Middle frontal gyrus (tissue), 1 donor: ENCODE measurements around the gene KPTN.
"Not testable (repeated sequence)": the region's sequence is repeated elsewhere in the genome, so short reads cannot be mapped to it uniquely, and the experiment has no call there.

Experiments used
- DNase-seq: peaks from one replicate; pipeline ENCODE4 v3.0.0-alpha.2; 2015; ENCODE audit warnings: low spot score; ENCODE audit errors: extremely low spot score

Gene KPTN

DNA sequence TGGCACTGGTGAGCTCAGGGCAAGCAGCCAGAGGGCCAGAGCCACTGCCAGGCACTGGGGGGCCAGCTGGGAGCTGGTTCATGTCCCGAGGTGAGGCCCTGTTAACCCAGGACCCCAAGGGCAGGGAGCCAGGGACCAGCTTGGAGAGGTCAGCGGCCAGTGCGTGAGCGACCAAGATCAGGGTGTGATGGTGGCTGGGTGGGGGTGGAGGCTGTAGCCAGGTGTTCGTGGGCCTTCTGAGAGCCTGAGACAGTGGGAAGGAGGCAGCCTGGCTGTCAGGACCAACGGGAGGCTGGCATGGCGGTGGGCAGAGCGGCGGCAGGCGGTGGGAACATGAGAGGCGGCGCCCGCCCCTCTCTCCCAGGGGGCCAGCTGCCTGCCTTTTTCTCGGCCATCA, 8.1 kb upstream of the KPTN start:
- DNase-seq = no peak

DNA sequence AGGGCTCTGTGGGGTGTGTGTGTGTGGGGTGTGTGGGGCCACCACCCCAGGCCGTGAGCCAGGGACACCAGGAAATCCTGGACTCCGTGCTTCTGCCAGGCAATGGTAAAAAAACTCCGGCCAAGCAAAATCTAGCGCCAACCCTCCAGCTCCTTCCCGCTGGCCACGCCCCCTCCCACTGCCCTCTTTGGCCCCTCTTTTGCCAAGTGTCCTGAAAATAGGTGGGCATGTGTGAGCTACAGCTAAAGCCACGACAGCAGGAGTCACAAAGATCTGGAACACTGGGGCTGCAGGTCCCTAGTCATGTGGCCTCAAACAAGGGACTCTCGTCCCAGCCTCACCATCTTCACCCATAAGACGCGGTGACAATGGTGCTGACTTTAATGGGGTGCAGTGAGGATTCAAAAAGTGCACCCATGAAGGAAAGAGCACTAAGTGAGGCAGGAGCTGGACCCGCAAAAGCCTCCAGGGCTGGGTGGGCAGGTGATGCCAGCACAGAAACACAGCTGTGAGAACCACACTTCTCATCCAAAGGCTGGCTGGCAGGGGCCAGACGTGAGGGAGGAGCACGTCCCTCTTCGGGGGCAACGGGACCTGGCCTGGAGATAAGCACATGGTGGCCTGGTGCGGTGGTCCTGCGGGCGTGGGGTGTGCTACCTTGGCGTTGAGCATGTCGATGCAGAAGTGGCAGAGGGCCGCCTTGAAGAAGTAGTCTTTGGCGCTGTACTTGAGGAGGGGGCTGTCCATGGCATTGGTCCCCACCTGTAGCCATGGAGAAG, 7.5 kb upstream of the KPTN start:
- no peak for DNase-seq

DNA sequence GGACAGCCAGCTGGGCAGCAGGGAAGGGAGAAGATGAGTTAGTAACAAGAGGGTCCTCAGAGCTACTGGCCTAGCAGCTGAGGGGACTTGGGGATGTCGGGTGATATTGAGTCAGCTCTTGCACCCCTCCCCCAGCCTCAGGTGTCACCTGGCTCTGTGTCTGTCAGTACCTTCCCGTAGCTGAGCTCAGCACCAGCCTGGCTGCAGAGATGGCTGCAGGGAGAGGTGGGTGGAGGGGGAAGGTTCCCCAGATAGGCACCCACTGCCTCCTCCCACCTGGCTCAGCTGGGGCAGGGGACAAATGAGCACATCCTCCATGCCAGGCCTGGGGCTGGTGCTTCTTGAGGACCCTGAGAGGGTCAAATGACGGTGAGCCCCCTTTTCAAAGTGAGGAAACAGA, 6.8 kb upstream of the KPTN start:
- DNase-seq = no peak

DNA sequence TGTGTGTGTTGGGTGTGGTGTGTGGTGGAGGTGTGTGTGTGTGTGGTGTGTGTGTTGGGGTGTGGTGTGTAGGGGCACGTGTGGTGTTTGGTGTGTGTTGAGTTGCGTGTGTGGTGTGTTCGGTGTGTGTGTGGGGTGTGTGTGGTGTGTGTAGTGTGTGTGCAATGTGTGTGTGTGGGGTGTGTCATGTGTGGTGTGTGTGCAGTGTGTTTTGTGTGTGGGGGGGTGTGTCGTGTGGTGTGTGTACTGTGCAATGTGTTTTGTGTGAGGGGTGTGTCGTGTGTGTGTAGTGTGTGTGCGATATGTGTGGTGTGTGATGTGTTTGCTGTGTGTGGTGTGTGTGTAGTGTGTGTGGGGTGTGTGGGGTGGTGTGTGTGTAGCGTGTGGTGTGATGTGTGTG, 6.0 kb upstream of the KPTN start:
- no peak for DNase-seq

DNA sequence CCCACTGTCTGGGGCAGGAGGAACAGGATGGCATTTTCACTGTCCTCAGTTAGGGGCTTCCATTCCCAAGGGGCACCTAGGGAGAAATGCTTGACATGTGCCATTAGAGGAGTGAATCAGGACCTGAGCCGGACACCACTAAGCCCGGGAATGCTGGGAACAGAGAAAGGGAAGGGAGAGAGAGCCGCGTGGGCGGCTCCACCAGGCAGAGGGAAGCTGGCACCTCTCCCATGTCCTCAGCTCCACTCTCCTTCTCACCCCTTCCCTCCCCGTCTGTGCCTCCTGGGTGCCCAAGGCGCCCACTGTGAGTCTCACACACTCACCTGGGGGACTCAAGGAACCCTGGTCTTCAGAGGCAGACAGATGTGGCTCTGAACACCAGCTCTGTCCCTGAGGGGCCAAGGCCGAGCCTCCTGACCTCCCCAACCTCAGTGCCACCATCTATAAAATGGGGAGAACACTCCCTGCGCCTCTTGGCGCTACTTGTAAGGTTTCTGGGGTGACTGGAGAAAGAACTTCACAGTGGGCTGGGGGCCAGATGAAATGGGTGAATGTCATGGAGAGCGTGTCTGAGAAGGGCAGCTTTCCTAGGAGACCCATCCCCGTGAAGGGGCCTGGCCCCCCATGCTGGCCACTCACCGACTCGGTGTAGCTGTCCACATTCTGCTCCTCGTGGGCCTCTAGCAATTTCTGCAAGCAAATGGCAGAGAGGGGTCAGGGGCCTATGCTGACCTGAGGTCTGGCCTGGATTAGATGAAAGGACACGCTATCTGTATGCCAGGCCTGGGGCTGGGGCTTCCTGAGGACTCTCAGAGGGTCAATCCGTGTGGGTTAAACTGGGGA, 5.3 kb upstream of the KPTN start:
- no peak for DNase-seq

DNA sequence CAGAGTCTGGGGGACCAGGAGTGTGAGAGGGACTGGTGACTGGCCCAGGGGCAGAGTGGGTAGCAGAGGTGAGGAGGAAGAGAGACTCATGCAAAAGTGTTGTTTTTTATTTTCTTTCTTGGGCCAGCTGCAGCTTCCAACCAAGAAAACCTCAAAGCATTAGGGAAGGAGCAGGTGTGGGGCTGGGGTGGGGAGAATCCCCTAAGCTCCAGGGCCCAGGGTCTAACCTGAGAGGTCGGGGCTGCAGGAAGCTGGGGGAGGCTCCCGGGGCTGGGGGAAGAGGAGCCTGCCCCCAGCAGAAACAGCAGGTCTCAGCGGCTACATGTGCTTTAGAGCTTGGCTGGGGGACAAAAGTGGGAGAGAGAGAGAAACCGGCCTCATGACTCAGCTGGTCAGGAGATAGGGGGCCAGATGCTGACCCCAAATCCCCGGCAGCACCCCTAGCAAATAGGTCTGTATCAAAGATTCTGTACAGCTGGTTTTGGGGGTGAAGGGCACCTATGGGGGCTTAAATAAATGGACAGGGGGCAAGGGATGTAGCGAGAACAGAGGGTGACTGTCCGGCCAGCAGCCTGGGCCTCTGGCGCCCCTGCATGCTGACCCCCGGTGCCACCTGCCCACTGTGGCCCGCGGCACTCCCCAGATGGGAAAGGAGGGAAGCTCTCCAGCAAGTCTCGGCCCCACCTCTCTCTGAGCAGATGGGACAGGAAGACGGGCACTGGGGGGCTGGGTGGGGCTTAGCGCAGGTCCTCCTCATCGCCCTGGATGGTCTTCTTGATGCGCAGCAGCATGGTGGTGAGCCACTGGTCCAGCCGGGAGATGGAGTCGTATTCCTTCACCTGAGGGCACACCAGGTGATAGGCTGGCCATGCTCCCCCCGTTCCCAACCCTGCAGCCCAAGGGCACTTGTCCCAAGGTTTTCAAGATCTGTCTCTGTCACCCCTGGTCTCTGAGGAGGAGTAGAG, 3.8 kb upstream of the KPTN start:
- no peak for DNase-seq

DNA sequence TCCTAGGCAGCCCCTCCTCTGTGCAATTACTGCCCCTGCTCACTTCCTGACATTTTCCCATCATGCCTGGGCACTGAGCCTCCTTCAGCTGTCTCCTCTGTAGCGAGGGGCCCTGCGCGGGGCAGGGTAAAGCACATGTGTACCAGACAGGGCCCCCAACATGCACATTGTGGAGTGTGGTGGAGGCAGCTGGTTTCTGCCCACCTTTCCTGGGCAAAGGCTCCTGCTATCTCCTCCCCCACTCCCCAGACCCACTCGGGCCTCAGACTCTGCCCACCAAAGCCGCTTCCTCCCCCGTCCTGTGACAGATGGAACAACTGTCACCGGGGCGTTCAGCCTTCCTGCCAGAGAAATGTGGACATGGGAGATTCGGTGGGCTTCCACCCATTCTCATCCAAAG, 2.9 kb upstream of the KPTN start:
- no peak for DNase-seq

DNA sequence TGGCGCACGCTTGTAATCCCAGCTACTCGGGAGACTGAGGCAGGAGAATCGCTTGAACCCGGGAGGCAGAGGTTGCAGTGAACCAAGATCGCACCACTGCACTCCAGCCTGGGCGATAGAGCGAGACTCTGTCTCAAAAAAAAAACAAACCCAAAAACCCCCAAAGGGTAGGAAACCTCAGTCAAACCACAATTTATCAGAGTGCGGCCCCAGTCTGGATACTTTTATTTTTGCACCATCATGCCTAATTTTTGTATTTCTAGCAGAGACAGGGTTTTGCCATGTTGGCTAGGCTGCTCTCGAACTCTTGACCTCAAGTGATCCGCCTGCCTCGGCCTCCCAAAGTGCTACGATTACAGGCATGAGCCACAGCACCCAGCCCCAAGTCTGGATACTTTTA, 2.2 kb upstream of the KPTN start:
- DNase-seq = not testable (repeated sequence)

DNA sequence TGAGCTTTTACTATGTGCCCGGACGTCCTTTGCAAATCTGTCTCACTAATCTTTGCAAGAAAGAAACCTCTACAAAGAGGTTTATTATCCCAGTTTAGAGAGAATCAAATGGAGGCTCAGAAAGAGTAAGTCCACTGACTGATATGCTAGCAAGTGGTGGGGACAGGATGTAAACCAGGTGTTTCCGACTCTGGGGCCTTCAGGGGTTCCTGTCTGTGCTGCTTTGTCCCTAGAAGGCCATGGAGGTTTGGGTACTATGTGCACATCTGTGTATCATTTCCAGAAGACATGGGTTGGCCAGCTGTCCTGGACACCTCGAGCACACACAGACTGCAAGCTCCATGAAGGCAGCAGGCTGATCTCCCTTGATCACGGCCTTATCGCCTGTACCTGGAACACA, 1.2 kb upstream of the KPTN start:
- DNase-seq = no peak

DNA sequence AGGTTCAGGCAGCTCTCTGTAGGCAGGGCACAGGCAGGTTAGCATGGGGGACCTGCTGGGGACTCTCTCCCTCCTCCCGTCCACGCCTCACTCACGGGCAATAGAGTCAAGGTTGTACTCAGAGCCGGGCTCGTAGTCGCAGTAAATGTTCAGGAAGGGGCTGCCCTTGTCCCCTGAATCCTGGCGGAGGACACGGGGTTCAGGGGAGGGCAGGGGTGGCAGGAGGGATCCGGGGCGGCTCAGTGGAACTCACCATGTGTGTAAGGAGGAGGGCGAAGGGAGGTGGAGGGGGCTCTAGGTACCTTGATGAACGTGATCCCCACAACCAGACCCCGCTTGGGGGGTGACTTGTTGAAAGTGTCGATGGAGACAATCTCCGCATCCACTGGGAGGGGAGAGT, 819 bp downstream of the KPTN start:
- no peak for DNase-seq

DNA sequence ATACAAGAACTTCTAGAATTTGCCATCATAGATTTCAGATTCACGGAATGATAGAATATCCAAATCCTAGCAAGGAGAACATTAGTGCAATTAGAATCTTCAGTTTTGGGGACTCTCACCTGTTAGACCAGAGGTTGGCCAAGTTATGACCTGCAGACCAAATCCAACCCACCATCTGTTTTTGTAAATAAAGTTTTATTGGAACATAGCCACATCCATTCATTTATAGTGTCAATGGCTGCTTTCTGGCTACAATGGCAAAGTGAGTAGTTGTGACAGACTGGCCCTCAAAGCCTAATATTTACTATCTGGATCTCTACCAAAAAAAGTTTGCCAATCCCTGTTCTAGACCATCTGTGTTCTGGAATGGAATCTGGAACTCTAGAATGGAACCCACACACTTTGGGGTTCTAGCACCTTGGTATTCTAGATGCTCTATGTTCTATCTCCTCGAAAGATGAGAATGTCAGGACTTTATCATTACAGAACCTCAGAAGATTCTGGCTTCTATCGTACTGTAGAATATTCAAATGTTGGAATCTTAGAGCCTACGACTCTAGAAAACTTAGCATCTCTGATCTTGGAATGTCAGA, 2.5 kb downstream of the KPTN start:
- DNase-seq = no peak

DNA sequence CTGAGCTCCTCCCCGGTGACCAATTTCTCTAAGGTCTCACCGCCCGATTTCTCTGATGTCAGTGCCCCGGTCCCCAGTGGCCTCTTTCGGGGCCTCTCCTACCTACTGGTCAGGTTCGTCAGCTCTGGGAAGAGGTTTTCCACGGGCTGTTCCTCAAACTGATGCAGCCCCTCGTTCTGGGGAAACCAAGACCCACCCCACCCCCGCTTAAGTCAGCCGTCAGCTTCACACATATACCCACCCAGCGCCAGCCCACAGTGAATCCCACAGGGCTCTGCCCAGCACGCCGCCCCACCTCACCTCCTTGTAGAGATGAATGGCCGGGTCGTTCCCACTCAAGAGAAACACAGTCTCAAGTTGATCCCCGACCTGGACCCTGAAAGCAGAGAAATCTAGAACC, 3.4 kb downstream of the KPTN start:
- DNase-seq = no peak

DNA sequence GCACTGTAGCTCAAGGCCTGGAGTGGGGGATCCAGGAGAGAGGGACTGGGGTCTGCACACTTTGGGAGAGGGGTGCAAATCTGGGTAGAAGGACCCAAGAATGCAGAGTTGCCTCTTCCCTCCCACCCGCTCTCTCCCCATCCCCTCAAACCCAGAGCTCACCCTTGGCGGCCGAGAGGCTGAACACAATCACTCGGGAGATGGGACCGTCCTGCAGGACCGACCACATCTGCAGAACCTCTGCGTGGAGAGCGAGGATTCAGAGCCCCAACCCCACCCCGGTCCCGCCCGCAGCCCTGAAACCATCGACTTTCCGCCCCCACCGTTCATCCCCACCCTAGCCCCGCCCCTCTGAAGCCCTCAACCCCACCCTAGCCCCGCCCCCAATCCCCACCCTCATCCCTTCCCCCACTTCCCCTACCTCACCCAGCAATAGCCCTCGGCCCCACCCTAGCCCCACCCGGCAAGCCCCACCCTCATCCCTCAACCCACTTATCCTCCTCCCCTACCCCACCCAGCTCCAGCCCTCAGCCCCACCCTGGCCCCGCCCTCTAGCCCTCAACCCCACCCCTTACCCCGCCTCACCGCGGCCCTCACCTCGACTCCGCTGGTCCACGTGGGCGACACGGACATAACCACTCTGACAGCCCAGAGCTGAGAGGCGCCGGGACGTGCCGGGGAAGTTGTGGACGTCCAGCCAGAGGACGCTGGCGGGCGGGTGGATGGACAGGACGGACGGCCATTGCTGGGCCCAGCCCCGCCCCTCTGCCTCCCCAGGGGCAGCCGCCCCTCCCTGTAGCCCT, 4.1 kb downstream of the KPTN start:
- DNase-seq = no peak

DNA sequence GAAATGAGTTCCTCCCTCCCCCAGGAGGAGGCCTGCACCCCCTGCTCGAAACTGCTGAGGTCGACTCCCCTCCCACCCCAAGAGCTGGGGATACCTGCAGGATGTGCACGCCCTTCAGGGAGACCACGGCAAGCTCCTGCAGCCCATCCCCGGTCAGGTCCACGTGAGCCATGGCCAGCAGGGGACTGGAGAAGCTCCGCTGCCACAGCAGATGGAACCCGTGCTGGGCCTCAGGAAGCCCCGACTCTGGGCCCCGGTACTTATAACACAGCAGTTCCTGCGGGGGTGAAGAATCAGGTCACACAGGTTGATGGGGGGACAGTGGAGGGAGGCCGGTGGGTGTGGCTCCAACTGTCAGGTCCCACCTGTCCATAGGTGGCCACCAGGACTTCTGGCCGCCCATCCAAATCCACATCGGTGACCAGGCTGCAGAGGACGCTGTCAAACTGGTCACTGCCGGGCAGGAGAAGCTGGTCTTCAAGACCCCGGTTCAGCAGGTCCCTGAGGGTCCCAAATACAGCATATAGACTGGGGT, 7.5 kb downstream of the KPTN start:
- no peak for DNase-seq

DNA sequence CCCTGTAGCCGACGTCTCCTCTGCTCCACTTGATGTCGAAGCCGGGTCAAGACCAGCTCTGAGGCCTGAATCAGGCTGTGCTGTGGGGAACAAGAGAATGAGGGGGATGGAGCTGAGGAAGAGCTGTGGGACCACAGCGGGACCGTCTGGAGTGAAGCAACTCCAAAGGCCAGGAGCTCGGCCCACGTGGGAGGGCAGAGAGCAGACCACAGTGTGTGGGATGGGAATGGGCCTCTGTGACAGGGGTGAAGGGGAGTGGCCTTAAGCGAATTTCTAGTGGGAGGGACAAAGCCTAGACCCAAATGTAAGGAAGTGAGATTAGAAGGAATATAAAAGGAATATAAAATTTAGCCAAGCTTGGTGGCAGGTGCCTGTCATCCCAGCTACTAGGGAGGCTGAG, 8.6 kb downstream of the KPTN start:
- DNase-seq = no peak

DNA sequence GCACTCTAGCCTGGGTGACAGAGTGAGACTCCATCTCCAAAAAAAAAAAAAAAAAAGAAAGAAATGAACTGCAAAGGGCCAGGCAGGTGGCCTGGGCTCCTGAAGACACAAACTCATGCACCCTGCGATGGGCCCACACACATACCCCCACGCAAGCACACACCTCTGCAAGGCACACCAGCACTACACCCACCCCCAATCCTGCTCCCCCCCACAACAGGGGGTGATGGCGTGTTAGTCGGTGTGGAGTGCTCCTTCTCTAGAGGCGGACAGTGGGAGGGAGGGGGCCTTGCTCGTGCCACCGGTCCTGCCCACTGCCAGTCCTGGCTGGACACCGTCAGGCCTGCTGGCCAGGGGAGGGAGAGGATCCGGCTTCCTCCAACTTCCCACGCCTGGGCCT, 10.7 kb downstream of the KPTN start:
- no peak for DNase-seq

DNA sequence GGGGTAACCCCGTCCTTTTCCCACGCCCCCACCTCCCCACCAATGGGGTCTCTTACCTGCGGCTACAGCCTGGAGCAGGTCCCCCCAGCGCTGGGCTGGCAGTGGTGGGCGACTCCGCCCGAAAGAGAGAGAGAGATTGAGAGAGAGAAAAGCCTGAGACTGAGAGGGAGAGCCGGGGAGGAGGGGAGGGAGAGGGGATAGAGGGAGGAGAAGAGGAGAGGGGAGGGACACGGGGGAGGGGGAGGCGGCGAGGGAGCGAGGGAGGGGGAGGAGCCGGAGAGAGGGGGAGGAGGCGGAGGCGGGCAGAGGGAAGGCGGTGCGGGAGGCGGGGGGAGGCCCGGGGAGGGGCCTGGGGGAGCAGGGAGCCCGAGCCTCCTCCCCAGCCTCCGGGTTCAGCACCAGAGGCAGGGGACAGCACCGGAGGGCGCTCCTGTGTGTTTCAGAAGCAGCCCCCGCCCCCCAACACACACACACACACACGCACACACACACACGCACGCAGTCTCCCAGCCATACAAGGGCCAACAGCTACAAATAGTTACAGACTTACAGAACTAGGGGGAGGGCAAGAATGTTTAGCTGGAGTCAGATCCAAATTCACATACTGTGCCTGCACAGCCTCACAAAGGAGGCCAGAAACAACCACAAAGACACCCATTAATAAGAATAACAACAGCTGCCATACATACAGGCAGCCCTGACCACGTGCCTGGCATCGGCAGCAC, 12.1 kb downstream of the KPTN start, which contains the start of gene SLC8A2:
Gene SLC8A2, minus strand, starts transcription at position 161 of the 725 bp plus-strand sequence. CDS start 5,490 bp downstream, outside the sequence.
- DNase-seq = no peak

DNA sequence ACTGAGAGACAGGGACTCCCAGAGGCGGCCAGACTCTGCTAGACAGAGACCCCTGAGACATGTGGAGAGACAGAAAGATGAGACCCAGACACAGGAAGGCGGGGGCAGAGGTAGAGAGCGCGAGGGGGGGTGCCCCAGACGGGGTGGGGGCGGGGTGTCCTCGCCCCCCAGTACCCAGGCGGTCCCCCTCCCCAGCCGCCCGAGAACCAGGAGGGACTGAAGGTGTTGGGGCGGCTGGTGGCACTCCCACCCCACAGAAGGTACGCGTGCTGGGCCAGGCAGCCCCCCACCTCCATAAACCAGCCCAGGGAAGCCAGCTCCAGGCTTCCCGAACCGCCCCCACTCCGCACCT, 12.7 kb downstream of the KPTN start:
- DNase-seq = no peak

DNA sequence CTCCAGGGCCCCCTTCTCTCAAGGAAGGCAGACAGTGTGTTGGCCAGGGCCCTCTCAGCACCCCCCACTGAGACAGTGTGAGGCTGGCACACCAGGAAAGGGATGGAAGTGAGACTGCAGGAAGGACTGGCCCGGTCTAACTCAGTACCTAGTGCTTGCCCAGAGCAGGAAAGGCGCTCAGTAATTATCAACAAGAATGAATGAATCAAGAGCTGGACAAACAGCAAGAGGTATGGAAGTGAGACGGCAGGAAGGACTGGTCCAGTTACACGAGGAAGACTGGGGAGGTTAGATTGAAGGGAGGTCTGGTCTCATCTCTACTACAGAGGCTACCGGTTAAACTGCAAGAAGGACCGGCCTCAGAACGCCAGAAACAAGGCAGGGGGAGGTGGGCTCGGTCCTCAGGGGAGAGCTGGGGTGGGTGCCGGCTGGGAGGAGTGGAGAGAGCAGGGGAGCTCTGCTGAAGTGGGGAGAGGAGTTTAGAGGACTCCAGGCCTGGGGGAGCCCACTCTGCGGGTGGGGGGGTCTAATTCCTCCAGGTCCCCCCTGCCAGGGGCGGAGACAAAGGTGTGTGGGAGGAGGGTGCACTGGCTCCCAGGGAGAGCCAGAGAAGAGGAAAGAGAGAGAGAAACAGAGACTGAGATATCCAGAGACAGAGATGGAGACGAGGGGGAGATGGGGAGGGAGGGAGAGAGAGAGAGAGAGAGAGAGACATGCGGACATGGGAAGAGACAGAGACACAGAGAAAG, 13.4 kb downstream of the KPTN start:
- no peak for DNase-seq
